SIG-M5 treated with dmso at 0.1 percent for 504 hours (cell line): ENCODE measurements around the gene PDCD6IP.
A peak's percentile ranks its signal among the peaks of the same experiment; 100 is the strongest.
"Not testable (repeated sequence)": the region's sequence is repeated elsewhere in the genome, so short reads cannot be mapped to it uniquely, and the experiment has no call there.

Experiments used
- DNase-seq: peaks from one replicate; lab custom pipeline; 2025; ENCODE audit not compliant: unreplicated experiment; lab: John Stamatoyannopoulos, UW

The PDCD6IP gene, protein sequence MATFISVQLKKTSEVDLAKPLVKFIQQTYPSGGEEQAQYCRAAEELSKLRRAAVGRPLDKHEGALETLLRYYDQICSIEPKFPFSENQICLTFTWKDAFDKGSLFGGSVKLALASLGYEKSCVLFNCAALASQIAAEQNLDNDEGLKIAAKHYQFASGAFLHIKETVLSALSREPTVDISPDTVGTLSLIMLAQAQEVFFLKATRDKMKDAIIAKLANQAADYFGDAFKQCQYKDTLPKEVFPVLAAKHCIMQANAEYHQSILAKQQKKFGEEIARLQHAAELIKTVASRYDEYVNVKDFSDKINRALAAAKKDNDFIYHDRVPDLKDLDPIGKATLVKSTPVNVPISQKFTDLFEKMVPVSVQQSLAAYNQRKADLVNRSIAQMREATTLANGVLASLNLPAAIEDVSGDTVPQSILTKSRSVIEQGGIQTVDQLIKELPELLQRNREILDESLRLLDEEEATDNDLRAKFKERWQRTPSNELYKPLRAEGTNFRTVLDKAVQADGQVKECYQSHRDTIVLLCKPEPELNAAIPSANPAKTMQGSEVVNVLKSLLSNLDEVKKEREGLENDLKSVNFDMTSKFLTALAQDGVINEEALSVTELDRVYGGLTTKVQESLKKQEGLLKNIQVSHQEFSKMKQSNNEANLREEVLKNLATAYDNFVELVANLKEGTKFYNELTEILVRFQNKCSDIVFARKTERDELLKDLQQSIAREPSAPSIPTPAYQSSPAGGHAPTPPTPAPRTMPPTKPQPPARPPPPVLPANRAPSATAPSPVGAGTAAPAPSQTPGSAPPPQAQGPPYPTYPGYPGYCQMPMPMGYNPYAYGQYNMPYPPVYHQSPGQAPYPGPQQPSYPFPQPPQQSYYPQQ

DNA sequence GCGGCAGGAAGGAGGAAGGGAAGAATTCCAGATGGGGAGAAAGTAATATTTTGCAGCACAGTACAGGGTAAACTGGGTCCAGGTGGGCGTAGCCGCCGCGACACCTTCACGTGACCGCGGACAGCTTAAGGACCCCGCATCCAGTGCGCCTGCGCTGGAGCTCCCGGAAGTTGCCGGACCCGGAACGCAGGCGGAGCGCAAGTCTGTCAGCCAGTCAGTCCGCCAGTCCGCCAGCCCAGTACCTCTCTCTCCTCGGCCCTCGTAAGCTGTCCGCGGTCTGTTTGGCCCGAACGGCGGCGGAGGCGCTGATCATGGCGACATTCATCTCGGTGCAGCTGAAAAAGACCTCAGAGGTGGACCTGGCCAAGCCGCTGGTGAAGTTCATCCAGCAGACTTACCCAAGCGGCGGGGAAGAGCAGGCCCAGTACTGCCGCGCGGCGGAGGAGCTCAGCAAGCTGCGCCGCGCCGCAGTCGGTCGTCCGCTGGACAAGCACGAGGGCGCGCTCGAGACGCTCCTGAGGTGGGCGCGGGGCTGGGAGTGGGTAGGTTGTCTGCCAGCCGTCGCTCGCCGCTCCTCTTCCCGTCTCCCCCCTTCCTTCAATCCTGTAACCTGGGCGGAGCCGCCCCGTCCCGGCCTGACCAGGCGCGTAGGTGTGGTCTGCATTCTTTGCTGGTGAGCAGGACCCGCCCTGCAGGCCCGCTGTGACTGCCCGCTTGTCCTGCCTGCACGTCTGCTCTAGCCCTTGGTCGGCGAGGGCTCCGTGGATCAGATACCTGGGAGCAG, at the start of gene PDCD6IP:
PDCD6IP (plus strand) TSS at position 213 of the 784 bp plus-strand sequence; CDS start at position 312, 99 bp downstream.
- DNase-seq, result peak; percentile 92

DNA sequence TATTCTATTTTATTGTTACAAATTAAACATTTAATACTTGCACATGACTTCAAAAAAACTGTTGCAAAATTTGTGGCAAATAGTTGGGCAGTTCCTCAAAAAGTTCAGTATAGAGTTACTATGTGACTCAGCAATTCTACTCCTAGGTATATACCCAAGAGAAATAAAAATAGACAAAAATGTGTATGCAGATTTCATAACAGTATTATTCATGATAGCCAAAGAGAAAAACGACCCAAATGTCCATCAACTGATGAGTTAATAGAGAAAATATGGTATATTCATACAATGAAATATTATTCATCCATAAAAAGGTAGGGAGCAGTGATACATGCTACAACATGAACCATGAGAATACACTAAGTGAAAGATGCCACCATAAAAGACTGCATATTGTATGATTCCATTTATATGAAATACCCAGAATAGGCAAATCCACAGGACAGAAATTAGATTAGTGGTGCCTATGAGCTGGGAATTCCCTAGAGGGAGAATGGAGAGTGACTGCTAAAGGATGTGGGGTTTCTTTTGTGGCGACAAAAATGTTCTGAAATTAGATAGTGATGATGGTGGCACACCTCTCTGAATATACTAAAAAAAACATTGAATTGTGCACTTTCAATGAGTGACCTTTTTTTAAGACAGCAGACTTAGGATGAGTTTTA, 48.8 kb upstream of the PDCD6IP start:
- DNase-seq, result peak; percentile 95

DNA sequence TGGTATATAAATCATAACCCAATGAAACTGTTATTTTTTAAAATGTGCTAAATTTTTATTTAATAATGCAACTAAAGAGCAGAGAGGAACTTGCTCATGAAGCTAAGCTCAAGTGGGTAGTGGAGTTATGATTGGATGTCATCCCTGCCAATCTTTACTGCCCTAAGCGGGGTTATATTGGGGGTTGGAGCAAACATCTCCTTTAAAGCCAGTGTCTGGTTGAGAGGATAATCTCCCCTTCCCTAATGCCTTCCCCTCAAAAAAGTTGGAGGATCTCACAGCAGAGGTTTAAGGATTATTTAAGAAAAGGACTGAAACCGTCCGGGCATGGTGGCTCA, 48.2 kb upstream of the PDCD6IP start:
- no peak for DNase-seq

DNA sequence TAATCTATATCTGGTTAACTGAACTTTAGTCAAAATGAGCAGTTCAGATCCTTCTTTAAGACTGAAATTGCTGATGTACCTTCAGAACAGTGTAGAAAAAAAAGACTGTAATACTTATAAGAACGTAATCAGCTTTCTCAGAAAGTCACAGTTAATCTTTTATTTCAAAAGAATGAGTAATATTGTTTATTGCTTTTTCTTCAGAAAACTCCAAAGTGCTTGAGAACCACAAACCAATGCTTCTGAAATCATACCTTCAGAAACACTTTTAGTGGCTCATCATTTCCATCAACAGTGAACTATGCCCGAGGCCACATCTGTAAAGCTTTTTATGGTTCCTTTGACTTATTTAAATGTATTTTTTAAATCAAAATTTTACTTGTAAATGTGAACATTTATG, 47.1 kb upstream of the PDCD6IP start:
- no peak for DNase-seq

DNA sequence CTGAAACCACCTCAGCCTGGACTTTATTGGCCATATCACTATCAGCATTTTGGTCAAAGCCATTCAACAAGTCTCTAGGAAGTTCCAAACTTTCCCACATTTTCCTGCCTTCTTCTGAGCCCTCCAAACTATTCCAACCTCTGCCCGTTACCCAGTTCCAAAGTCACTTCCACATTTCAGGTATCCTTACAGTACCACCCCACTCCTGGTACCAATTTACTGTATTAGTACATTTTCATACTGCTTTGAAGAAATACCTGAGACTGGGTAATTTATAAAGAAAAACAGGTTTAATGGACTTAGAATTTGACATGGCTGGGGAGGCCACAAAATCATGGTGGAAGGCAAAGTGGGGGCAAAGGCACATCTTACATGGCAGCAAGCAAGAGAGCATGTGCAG, 44.0 kb upstream of the PDCD6IP start:
- not testable (repeated sequence) for DNase-seq

DNA sequence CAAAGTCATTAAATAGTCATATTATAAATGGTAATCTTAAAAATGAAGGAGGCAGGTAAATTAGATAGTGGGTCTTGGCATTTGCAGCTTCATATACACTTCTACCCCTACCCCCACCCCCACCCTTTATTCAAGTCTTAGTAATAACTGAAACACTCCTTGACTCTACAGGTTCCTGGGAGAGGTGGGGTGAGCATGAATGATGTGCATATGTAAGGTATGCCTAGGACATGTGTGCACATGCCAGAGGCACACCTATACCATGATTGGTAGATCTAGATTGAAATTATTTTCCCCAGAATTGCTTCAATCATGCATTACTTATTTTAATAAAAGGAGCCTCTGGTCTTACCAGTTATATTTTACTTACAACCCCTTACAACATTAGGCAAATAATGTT, 40.1 kb upstream of the PDCD6IP start:
- no peak for DNase-seq

DNA sequence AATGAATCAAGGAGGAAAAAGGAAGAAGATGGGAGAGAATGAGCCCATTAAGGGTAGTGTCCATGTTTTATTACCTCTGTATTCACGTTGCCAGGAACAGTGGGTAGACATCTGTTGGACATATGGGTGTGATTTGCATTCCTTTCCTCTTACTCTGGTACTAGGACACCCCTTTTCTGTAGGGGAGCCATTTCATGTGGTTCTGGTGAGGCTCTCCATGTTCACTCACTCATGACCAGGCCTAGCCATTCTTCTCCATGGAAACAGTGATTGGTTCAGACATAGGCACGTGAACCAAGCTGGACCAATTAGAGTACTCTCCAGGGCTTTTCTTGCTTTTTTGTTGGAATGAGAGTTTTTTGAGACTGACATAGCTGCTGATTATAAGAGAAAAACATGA, 39.6 kb upstream of the PDCD6IP start:
- no peak for DNase-seq

DNA sequence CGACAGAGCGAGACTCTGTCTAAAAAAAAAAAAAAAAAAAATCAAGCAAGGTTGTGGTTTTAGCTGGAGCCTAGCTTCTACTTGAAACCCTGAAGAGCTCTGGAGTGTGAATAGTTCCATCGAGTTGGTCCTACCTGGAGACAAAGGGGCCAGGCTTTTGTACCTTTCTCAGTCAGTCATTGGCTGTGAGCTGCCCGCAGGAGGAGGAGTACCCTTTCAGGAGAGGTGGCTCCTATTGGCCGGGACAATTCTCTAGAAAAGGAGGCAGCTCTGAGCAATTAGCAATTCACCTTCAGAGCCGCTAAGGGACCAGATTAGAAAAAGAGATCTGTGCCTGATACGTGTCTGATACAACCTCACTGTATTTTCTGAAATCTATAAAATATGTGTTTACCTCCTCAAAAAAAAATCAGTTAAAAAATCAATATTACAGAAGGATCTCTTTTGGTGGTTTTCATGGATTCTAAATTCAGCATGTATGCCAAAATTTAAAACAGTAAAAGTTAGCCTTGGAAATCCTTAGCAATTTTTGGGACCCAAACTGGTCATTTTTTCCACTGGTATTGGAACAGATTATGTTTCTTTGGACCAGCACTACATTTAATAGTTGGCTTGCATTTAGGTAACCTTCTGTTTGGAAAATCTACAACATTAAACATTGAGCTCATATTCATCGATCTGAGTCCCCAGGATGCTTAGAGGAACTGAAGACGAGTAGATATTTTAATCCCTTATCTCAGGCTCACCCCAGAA, 29.7 kb upstream of the PDCD6IP start:
- DNase-seq, result no peak

DNA sequence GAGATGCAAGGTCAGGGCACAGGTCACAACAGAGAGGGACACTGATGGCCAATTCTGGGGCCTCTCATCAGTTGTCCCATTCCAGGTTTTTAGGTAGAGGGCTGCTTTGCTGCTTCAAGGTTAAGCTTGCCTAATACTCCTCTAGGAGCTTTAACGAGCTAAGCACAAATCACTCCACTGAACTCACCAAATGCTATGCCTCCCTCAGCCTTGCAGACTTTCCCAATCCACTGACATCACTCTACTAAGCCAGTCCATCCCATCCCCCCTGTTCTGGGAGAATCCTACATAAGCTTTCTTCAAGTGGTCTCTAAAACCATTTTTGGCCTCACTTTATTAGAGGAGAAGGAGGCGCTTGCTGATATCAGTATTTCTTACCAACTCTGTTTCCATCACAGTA, 24.8 kb upstream of the PDCD6IP start:
- DNase-seq, result no peak

DNA sequence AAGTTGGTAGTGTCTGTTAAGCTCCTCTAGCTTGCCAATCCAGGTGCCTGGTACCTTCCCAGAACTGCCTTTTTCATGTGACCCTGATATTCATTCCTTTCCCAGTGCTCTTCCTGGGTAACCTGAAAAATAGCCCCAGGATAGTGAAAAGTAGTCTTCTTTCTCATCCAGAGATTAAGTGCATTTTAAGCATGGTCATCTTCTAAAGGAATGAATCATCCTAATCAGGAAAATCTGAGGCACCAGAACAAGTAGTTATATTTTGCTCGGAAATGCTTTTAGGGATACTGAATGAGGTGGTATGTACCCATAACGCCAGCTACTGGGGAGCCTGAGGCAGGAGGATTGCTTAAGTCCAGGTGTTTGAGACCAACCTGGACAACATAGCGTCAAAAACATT, 23.1 kb upstream of the PDCD6IP start:
- no peak for DNase-seq

DNA sequence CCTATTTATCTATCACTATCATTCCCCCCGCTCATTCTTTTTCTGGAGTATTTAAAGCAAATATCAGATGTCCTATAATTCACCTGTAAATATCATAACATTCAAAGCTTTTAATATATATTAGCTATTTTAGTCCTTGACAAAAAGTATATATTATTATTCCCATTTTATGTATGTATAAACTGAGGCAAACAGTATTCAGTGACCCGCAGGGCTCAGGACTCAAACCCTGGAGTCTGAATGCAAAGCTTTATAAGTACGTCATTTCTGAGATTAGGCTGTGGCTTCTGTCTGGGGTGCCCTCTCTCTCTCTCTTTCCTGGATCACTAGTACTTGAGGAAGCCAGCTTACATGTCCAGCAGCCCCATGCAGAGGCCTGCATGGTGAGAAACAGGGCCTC, 20.4 kb upstream of the PDCD6IP start:
- DNase-seq, result no peak

DNA sequence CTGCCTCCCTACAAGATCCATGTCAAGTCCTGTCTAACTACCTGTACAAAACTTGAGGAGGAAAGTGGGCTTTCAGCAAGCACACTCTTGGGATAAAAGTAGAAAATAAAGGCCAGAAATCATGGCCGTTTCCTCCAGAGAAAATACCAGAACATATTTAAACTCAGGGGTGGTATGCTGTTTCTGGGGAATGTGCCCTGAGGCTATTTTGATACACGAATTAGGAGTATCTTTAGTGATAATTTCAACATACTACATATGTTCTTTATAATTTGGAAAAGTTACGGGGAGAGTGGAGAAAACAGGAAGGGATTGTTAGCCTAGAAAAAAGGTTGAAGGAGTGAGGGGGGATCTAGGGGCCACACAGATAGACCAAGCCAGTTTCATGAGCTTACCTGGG, 18.7 kb upstream of the PDCD6IP start:
- DNase-seq, result no peak

DNA sequence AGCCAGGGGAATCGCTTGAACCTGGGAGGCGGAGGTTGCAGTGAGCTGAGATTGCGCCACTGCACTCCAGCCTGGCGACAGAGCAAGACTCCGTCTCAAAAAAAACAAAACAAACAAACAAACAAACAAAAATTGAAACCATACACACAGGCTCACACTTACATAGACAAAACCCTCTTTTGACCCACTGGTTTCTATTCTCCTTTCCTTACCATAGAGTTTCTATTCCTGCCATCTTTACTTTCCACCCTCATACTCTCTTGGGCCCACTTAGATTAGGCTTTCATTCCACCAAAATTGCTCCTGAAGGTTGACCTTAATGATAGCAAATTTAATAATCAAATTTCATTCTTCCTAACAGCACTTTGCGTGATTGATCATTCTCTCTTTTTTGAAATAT, 17.0 kb upstream of the PDCD6IP start:
- not testable (repeated sequence) for DNase-seq

DNA sequence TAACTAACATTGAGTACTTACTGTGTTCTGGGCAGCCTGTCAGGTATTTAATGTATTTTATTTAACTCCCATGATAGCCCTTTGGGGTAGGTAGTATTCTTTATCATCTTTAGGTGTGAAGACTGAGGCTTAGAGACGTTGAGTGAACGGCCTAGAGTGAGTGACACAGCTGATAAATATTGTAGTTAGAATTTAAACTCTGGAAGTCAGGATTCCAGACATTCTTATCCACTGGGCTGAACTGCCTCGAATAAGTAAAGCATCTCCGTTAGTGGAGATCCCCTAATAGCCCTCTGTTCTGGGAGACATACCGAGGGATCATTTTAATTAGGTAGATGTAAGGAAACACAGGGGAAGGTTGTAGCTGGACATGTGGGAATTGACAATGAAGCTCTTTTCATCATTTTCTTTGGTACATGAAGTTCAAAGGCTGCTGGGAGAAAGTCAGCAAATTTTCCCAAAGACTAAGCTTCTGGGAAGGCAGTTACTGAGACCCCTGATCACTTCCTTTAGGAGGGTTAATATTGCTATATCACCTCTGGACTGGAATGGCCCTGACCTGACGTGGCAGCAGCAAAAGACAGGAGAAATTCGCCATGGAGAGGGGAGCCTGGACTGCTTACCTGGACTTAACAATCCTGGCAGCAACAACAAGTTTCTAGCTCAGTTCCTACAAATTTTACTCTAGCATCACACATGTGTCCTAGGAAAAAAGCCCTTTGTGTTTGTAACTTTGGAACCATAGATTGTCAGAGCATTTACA, 11.7 kb upstream of the PDCD6IP start:
- no peak for DNase-seq

DNA sequence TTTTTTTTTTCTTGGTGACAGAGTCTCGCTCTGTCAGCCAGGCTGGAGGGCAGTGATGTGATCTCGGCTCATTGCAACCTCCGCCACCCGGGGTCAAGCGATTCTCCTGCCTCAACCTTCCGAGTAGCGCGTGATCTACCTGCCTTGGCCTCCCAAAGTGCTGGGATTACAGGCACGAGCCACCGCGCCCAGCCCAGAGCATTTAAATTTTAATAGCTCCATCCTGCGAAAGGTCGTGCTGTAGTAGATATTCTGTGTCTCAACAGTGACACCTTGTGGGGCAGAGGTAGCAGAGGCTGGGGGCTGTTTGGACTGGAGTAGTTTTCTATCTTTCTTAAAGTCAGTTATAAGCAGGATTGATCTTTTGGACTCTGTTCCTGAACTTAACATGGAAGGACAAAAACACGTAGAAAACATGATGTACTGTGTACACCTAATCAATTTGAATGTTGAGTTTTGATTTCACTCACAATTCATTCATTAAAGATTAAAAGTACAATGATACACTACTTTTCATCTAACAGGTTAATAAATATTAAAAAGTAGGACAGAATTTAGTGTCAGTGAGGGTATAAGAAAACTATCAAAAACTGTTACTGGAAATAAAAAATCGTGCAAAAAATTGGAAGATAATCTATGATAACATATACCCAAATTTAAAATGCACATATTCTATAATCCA, 11.0 kb upstream of the PDCD6IP start:
- DNase-seq, result peak; percentile 71

DNA sequence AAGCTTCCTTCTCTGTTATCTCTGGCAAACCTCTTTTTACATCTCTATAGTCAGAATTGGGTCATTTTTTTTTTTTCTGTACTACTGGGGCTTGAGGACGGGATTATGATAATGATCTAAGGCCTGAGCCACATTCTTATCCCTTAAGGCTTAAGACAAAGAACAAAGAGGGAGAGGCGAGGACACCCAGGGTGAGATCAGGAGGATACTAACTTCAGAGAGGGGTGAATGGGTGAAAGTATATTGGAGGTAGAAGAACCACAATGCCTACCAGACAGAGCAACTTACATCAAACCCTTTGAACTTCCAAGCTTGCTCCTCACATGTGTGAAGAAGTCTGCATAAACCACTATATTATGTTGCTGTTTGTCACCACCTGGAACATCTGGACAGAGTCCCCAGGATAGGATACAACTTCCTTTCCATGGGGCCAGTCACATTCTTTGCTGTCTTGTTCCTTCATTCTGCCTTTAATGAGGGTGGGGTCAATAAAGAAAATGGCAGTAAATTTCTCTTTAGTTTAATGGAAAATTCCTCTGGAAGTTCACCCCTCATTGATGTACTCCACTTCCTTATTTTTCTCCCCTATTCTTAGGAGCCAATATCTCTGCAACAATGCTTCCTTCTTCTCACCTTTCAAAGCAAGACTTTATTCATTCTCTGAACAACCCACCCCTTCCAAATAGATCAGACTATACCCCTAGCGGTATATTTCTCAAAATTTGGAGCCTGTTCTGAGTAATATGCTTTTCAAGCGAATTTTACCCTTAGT, 9.1 kb upstream of the PDCD6IP start:
- DNase-seq, result no peak

DNA sequence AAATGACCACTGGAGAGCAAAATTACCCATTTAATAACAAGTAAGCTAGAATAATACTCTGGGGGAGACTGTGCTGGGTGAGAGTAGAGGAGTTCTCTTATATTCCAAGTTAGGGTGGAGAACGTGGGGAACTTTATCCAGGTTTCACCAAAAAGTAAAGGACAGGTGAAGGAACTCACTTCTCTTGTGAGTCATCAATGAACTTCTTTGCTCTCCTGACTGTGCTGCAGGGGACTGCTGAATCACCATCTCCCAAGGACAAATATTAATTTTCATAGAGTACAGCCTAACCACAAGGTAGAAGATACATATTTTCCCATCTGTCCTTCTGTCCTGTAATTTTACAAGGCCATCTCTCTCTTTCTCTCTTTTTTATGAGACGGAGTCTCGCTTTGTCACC, 8.3 kb upstream of the PDCD6IP start:
- DNase-seq, result no peak

DNA sequence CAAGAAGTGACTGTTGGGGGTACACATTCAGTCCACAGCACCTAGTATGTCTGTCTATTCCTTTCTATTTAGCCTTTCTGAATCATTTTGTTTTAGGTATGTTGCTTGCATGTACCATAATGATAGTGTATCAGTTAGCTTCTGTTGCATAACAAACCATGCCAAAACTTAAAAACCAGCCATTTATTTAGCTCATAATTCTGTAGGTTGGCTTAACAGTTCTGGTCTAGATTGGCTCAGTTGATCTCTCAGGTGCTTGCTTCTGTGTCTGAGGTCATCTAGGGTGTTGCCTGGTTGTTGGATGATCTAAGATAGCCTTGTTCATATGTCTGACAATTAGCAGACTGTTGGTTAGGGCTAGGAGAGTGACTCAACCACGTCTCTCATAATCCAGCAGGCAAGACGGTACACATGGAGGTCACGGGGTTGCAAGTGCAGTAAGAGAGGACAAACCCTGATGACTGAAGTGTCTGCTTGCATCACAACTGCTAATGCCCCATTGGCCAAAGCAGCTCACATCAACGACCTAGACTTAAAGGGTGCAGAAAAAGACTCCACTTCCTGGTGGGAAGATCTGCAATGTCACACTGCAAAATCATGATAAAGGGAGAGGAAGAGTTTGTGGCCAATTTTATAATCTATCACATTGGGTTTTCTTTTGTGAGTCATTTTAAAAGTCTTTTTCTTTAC, 6.8 kb upstream of the PDCD6IP start:
- peak; percentile 99 for DNase-seq
